T-helper 2 cell (primary cell): ENCODE results near the gene TUBB6.

ENCODE experiments used
- DNase-seq, 5 experiments: peaks; one replicate each; pipeline versions ENCODE4 v3.0.0 to v3.0.0-alpha.2; 2012 to 2022

TUBB6 gene

DNA sequence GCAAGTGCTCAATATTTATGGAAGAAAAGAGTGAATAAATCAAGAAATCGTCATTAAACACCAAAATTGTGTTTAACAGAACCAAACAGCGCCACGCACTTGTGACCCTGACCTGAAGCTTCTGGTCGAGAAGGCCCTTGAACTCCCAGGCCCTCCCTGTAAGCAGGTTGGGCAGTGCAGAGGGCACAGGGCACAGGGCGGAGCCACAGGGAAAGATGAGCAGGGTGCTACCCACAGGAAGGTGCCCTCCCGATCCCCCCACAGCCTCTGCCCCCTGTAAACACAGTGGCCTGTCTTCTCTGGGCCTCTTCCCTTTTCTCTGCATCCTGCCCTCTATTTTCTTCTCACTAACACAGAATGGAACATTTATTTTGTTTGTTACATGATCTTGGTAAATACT, 16.9 kb upstream of the TUBB6 start:
- DNase-seq, result no peak

- DNase-seq, result no peak
Measured at GRCh38 chr18:12291690-12292089, 16.4 kb upstream of the TUBB6 start.

- no peak for DNase-seq
Measured at GRCh38 chr18:12293831-12294230, 14.2 kb upstream of the TUBB6 start.

DNA sequence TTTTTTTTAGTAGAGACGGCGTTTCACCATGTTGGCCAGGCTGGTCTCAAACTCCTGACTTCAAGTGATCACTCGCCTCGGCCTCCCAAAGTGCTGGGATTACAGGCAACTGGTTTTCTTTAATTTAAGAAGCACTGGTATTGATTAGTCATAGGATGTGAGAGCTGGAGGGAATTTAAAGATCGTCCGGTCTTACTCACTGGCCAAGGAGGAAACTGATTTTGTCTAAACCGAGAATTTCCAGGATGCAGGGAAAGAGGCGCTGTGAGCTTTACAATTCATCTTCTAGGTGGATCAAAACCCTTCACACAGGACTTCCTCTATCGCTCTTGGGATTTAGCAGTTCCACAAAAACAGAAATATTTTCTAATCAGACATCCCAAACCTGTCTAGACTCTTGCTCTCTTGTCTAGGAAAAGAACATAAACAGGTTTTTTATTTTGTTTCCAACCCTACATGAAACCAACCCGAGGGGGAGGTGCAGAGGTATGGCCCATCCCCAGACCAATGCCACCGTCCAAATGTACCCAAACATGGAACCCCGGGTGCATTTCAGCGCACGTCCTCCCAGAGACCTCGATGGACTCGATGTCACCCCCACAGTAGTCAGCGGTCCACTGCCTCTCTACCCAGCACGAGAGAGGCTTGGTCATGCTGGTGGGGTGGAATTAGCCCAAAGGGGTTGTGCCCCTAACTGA, 12.5 kb upstream of the TUBB6 start:
- no peak for DNase-seq

DNA sequence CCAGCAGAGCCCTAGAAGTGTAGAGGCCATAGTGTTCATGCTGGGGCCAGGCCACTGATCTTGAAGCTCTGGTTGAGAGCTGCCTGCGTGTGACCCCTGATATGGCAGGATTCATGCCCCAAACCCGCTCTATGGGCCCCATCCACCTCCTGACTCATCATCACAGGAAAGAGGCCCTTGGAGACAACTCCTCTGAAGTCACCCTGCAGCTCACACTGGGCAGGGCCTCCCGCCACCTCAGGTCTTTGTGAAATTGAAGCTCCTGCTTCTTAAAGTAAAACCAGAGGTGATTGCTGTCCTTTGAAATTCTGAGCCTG, 12.0 kb upstream of the TUBB6 start:
- no peak for DNase-seq

- no peak for DNase-seq
Measured at GRCh38 chr18:12296457-12296856, 11.6 kb upstream of the TUBB6 start.

- DNase-seq, result no peak
Measured at GRCh38 chr18:12299862-12300261, 8.2 kb upstream of the TUBB6 start.

GRCh38 chr18:12301263-12302005, 6.6 kb upstream of the TUBB6 start:
- DNase-seq, result no peak

- DNase-seq, result no peak
Measured at GRCh38 chr18:12302391-12303147, 5.5 kb upstream of the TUBB6 start.

- no peak for DNase-seq
Measured at GRCh38 chr18:12304351-12305210, 3.5 kb upstream of the TUBB6 start.

- DNase-seq, result no peak
Measured at GRCh38 chr18:12305211-12305610, 2.8 kb upstream of the TUBB6 start.

GRCh38 chr18:12305930-12306629, 2.0 kb upstream of the TUBB6 start:
- DNase-seq, result no peak

- no peak for DNase-seq
Measured at GRCh38 chr18:12306752-12307700, 1.0 kb upstream of the TUBB6 start.

DNA sequence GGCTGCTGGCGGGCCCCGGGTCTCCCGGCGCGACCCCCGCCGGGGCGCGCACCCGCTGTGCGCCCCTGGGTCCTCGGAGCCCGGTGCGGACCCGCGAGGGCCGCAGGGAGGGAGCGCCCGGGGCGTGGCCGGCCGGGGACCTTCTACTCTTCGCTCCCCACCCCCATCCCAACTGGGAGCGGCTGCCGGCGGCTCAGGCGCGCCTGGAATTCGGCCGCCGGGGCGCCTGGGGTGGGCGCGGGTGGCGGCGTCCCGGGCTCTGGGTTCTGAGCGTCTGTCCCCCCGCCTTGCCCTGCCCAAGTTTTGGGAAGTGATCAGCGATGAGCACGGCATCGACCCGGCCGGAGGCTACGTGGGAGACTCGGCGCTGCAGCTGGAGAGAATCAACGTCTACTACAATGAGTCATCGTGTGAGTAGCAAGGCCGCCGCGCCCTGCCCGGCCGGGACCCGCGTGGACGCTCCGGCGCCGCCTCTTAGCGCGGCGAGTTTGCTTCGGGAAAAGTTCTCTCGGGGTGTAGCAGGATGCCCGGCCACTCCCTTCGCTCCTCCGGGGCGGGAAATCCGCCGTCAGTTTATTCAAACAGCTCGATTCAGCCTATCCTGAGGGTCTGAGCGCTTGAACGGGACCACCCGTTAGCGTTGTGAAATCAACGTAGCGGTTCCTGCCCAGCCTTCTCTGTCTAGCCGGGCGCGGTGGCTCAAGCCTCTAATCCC, 502 bp downstream of the TUBB6 start:
- peak in 1 of 5 experiments; percentile 25 for DNase-seq

GRCh38 chr18:12309683-12310198, 1.7 kb downstream of the TUBB6 start:
- no peak for DNase-seq

- DNase-seq, result no peak
Measured at GRCh38 chr18:12310762-12311161, 2.7 kb downstream of the TUBB6 start.

DNA sequence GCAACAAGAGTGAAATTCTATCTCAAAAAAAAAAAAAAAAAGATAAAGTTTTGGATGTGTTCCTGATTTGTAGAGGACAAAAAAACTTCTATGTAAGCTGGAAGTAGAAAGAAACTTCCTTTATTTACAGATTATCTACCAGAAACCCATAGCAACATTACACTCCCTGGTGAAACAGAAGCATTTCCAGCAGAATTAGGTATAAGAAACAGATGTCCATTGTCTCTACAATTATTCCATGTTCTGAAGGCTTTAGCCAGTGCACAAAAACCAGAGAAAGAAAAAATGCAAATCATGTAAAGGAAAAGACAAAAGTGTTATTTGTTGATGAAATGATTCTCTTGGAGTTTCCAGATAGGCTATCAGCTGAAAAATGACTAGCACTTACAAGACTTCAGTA, 4.9 kb downstream of the TUBB6 start:
- DNase-seq, result no peak

- no peak for DNase-seq
Measured at GRCh38 chr18:12313530-12314245, 5.6 kb downstream of the TUBB6 start.

DNA sequence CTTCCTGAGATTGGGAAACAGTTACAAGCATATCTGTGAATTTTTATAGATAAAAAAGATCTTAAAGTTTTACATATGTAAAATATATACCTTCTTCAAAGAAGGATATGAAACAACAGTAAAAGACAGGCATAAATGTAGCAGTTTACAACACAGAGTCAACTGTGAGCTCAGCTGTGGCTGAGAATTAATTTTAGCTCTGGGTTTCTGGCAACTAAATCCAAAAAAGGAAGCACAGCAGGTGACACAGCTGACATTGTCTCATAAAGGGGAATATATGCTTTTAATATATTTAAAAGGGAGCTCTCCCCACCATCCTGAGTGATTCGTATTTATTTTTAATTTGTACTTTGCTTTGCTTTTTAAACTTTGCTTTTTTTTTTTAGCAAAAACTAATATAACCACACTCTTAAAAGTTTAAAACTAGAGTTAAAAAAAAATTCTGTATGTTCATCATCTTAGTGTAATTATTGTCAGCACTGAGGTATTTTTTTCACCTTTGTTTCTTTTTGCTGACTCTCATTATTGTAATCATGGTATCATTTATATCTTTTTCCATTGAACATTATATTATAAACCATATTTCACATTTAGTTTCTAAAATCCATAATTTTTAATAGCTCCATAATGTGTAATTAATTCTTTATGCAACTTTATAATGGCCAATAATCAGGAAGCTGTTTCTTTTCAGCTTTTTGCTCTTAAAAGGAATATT, 6.7 kb downstream of the TUBB6 start:
- no peak for DNase-seq
